ENCODE measurements around the gene CBLC. TPM values are rescaled to one million over a fixed set of nuclear protein-coding genes. Genes with fewer than 3 reads are reported as not detected.

CBLC gene
- total and polyA plus RNA-seq, 10 of the 15 experiments (the other 5 are each of a cell fraction or from before 2014, with no cell fraction given): not detected

- CTCF ChIA-PET: interaction anchor here (0.6 to 1.0 kb wide), 3 partner anchors 195 to 266 kb away, joined by 3 read pairs; no protein-coding TSS in a partner anchor
- Histone ChIP-seq H3K9ac (ENCODE audit: control insufficient read depth, insufficient read depth, low read length) (no peak overlapping the region), H3K4me3 (no peak overlapping the region), H3K4me1 (ENCODE audit: control insufficient read depth, insufficient read depth, low read length) (peaks cover 8% of the 10 kb centered on the region), H3K27ac (ENCODE audit: control insufficient read depth, insufficient read depth) (no peak overlapping the region), H3K9me3 (replicated peaks; ENCODE audit: control insufficient read depth, insufficient read depth, low read length) (no peaks in the 10 kb centered on the region), H3K36me3 (ENCODE audit: control insufficient read depth in 2 of 2, insufficient read depth in 2 of 2, low read length in 1 of 2) (no peaks in the 10 kb centered on the region), H2AFZ (ENCODE audit: control insufficient read depth, low read depth, low read length) (no peak overlapping the region), H4K20me1 (ENCODE audit: control insufficient read depth, insufficient read depth) (no peaks in the 10 kb centered on the region), H3K79me2 (ENCODE audit: control insufficient read depth, insufficient read depth, low read length) (no peaks in the 10 kb centered on the region), H3K4me2 (ENCODE audit: control insufficient read depth, insufficient read depth) (no peak overlapping the region), H3K27me3 (replicated peaks in 1 of 2; ENCODE audit: control insufficient read depth in 2 of 2, insufficient read depth in 2 of 2, low read length in 1 of 2) (peaks cover 9 to 11% of the 10 kb centered on the region in 2 experiments)
- TF ChIP-seq FOXM1 (IDR thresholded peaks at IDR 0.05; ENCODE audit: low read depth, low read length) (no peak), E4F1 (IDR thresholded peaks at IDR 0.05; ENCODE audit: borderline replicate concordance, partially characterized antibody) (no peak), NR2C2 (IDR thresholded peaks at IDR 0.05; ENCODE audit: borderline replicate concordance, control insufficient read depth, insufficient read length, low read depth) (no peak), ZNF274 (IDR thresholded peaks at IDR 0.05; ENCODE audit: insufficient read depth, insufficient read length) (no peak), SREBF1 (IDR thresholded peaks at IDR 0.05; ENCODE audit: low read length) (no peak), ZBED1 (IDR thresholded peaks at IDR 0.05; ENCODE audit: borderline replicate concordance) (no peak), EGR1 (IDR thresholded peaks at IDR 0.05; ENCODE audit: borderline replicate concordance in 1 of 2, low read depth in 2 of 2, low read length in 2 of 2) (no peak), ATF7 (IDR thresholded peaks at IDR 0.05; ENCODE audit: low read depth) (no peak), HDAC2 (IDR thresholded peaks at IDR 0.05) (no peak), MEF2A (IDR thresholded peaks at IDR 0.05; ENCODE audit: insufficient read depth, low read depth, low read length) (no peak)
- TF ChIP-seq, protein P1, sequence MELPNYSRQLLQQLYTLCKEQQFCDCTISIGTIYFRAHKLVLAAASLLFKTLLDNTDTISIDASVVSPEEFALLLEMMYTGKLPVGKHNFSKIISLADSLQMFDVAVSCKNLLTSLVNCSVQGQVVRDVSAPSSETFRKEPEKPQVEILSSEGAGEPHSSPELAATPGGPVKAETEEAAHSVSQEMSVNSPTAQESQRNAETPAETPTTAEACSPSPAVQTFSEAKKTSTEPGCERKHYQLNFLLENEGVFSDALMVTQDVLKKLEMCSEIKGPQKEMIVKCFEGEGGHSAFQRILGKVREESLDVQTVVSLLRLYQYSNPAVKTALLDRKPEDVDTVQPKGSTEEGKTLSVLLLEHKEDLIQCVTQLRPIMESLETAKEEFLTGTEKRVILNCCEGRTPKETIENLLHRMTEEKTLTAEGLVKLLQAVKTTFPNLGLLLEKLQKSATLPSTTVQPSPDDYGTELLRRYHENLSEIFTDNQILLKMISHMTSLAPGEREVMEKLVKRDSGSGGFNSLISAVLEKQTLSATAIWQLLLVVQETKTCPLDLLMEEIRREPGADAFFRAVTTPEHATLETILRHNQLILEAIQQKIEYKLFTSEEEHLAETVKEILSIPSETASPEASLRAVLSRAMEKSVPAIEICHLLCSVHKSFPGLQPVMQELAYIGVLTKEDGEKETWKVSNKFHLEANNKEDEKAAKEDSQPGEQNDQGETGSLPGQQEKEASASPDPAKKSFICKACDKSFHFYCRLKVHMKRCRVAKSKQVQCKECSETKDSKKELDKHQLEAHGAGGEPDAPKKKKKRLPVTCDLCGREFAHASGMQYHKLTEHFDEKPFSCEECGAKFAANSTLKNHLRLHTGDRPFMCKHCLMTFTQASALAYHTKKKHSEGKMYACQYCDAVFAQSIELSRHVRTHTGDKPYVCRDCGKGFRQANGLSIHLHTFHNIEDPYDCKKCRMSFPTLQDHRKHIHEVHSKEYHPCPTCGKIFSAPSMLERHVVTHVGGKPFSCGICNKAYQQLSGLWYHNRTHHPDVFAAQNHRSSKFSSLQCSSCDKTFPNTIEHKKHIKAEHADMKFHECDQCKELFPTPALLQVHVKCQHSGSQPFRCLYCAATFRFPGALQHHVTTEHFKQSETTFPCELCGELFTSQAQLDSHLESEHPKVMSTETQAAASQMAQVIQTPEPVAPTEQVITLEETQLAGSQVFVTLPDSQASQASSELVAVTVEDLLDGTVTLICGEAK (IDR thresholded peaks at IDR 0.05; ENCODE audit: borderline replicate concordance): no peak
- TF ChIP-seq, protein P2, sequence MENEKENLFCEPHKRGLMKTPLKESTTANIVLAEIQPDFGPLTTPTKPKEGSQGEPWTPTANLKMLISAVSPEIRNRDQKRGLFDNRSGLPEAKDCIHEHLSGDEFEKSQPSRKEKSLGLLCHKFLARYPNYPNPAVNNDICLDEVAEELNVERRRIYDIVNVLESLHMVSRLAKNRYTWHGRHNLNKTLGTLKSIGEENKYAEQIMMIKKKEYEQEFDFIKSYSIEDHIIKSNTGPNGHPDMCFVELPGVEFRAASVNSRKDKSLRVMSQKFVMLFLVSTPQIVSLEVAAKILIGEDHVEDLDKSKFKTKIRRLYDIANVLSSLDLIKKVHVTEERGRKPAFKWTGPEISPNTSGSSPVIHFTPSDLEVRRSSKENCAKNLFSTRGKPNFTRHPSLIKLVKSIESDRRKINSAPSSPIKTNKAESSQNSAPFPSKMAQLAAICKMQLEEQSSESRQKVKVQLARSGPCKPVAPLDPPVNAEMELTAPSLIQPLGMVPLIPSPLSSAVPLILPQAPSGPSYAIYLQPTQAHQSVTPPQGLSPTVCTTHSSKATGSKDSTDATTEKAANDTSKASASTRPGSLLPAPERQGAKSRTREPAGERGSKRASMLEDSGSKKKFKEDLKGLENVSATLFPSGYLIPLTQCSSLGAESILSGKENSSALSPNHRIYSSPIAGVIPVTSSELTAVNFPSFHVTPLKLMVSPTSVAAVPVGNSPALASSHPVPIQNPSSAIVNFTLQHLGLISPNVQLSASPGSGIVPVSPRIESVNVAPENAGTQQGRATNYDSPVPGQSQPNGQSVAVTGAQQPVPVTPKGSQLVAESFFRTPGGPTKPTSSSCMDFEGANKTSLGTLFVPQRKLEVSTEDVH (IDR thresholded peaks at IDR 0.05; ENCODE audit: low read depth, partially characterized antibody): no peak
- WGBS (ENCODE audit: insufficient coverage, insufficient replicate concordance, low lambda C conversion rate, missing lambda C conversion rate): 21% methylated on average over 18 of the region's 18 CpGs
- BruUV-seq (replicated peaks): no TSS peak
- no peak for DNase-seq (ENCODE audit: low read depth, low spot score)
- SMC1A ChIA-PET (ENCODE audit: uncharacterized antibody, unreplicated experiment): no interaction called here
- in situ Hi-C loops (cut with MboI): no loop called here
- no peak for FAIRE-seq
- RAD21 ChIA-PET (ENCODE audit: unreplicated experiment): no interaction called here
- POLR2A ChIA-PET: interaction anchor here (0.6 kb wide), 1 partner anchor 682 kb away, joined by 3 read pairs; no protein-coding TSS in a partner anchor
- ATAC-seq: no peak
- intact Hi-C loops (cut with micrococcal nuclease; ENCODE audit: unreplicated experiment): loop anchor here (5.0 to 10.0 kb wide), 2 partner anchors 43 to 194 kb away; partner anchors contain the start of gene TOMM40
These were observed 71.2 kb downstream of the CBLC start for GRCh38 chr19:44848812-44849447.

Data from GM12878 (cell line).